ENCODE measurements around the gene LRCOL1.

DNA sequence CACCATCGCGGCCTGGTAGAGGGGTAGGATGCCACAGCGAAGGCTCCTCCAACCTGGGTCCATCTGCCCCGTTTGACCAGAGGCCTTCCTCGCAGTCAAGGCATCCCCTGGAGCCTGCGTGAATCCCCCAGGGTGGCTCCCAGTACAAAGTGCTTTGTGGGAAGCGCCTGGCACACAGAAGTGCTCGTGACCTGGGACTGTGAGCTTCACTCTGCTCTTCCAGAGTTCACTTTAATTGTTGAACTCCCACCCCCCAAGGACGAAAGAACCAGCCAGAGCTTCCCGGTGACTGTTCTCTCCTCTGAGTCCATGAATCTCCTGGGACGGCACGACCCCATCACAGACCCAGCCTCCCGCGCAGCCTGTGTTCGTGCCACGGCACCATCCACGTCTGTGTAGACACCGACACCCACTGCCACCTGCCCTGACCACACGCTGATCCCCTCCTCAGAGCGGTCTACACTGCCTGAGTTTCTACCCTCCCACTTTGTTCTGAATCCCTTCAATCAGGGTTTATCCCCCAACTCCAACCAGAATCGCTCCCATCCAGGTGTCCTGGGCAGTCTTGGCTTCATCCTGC lies 24.1 kb upstream of the LRCOL1 start:
- TF ChIP-seq EZH2phosphoT487 (conservative IDR thresholded peaks at IDR 0.05; ENCODE audit: low read length), result no peak
- TF ChIP-seq, protein P1, sequence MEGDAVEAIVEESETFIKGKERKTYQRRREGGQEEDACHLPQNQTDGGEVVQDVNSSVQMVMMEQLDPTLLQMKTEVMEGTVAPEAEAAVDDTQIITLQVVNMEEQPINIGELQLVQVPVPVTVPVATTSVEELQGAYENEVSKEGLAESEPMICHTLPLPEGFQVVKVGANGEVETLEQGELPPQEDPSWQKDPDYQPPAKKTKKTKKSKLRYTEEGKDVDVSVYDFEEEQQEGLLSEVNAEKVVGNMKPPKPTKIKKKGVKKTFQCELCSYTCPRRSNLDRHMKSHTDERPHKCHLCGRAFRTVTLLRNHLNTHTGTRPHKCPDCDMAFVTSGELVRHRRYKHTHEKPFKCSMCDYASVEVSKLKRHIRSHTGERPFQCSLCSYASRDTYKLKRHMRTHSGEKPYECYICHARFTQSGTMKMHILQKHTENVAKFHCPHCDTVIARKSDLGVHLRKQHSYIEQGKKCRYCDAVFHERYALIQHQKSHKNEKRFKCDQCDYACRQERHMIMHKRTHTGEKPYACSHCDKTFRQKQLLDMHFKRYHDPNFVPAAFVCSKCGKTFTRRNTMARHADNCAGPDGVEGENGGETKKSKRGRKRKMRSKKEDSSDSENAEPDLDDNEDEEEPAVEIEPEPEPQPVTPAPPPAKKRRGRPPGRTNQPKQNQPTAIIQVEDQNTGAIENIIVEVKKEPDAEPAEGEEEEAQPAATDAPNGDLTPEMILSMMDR (IDR thresholded peaks at IDR 0.05; ENCODE audit: insufficient read depth, low read length, poor library complexity, severe bottlenecking), result no peak
